ENCODE results near the gene SPECC1L.

- TF ChIP-seq EZH2phosphoT487 (IDR thresholded peaks at IDR 0.05; ENCODE audit: insufficient read depth, low read depth) (no peak), EZH2 (IDR thresholded peaks at IDR 0.05; ENCODE audit: insufficient read depth, poor library complexity, severe bottlenecking) (no peak)
Observed at GRCh38 chr22:24463071-24463760, 192.6 kb downstream of the SPECC1L start.

Data from GM23248 (cell line).